Posterior vena cava (tissue), 2 donors: Measurements from ENCODE around the gene AP3M1. TPM values are rescaled to one million over a fixed set of nuclear protein-coding genes. Genes with fewer than 3 reads are reported as not detected.

ENCODE experiments used
- total RNA-seq, 2 donors: library from RNA; stranded (reverse); fragmentation: NEBNext Ultra II Directional; extraction: Animal tissue kit (Norgen Biotek cat#: 25700); gene quantifications; one replicate each; pipeline ENCODE4 v1.2.1, GENCODE V29; 2021
- donor health status: DM: yes; HTN: yes; CAD: no.
- donor health status: DM: yes; HTN: yes; CAD: no.

AP3M1 gene
- total RNA-seq, 2 donors from 2014 or later = 25.7 to 28.3 TPM

Other genes with a start within 250 kb of the AP3M1 start
- gene PLAU, start 239.7 kb downstream of the AP3M1 start, total RNA-seq = 10 to 100 TPM; 34.2 to 36.7 TPM
- 100 to 1,000 TPM; 419 to 480 TPM for gene VCL, start 152.7 kb downstream of the AP3M1 start, total RNA-seq
- 10 to 100 TPM; 21.2 to 21.5 TPM for gene ADK, start 393 bp upstream of the AP3M1 start, total RNA-seq